ENCODE data around the gene IFITM1.
"Not testable (repeated sequence)": the region's sequence is repeated elsewhere in the genome, so short reads cannot be mapped to it uniquely, and the experiment has no call there.

Gene IFITM1

GRCh38 chr11:293852-294661 lies 19.8 kb upstream of the IFITM1 start:
- no peak for DNase-seq (ENCODE audit: low spot score)

- no peak for DNase-seq (ENCODE audit: low spot score)
These were observed 19.1 kb upstream of the IFITM1 start for GRCh38 chr11:294780-295179.

- no peak for DNase-seq (ENCODE audit: low spot score)
These were observed 18.3 kb upstream of the IFITM1 start for GRCh38 chr11:295351-296170.

- DNase-seq (ENCODE audit: low spot score): no peak
These were observed 17.4 kb upstream of the IFITM1 start for GRCh38 chr11:296171-297050.

- no peak for DNase-seq (ENCODE audit: low spot score)
These were observed 16.7 kb upstream of the IFITM1 start for GRCh38 chr11:297051-297585.

GRCh38 chr11:297586-298405 lies 16.0 kb upstream of the IFITM1 start:
- DNase-seq (ENCODE audit: low spot score): no peak

- DNase-seq (ENCODE audit: low spot score): no peak
These were observed 15.3 kb upstream of the IFITM1 start for GRCh38 chr11:298406-299065.

GRCh38 chr11:299081-299891 lies 14.6 kb upstream of the IFITM1 start, which contains the start of gene IFITM5:
IFITM5 (minus strand) TSS chr11:299526; CDS start chr11:299490, 36 bp downstream.
- no peak for DNase-seq (ENCODE audit: low spot score)

GRCh38 chr11:299951-300735 lies 13.7 kb upstream of the IFITM1 start:
- no peak for DNase-seq (ENCODE audit: low spot score)

GRCh38 chr11:303363-303762 lies 10.5 kb upstream of the IFITM1 start:
- no peak for DNase-seq (ENCODE audit: low spot score)

GRCh38 chr11:304061-304506 lies 9.8 kb upstream of the IFITM1 start:
- no peak for DNase-seq (ENCODE audit: low spot score)

GRCh38 chr11:304915-305843 lies 8.7 kb upstream of the IFITM1 start:
- DNase-seq (ENCODE audit: low spot score): peak; percentile 70

- DNase-seq (ENCODE audit: low spot score): no peak
These were observed 8.0 kb upstream of the IFITM1 start for GRCh38 chr11:305844-306211.

GRCh38 chr11:306645-307371 lies 7.0 kb upstream of the IFITM1 start:
- no peak for DNase-seq (ENCODE audit: low spot score)

- DNase-seq (ENCODE audit: low spot score): not testable (repeated sequence)
These were observed 5.8 kb upstream of the IFITM1 start, which contains the start of gene IFITM2 for GRCh38 chr11:307766-308708. IFITM2 (plus strand) TSS chr11:307816; CDS start chr11:308193, 377 bp downstream.
